Adrenal gland (tissue), 12 donors: ENCODE measurements around the gene ZNF222. TPM values are rescaled to one million over a fixed set of nuclear protein-coding genes. Genes with fewer than 3 reads are reported as not detected.

Source experiments
- DNase-seq, 7 donors: peaks; one replicate each; pipeline ENCODE4 v3.0.0-alpha.2; 2019 to 2020
- H3K27ac ChIP-seq, 5 donors: fragments of 200-600 bp; sonication (generic) in 4 of 5; 1 replicate in 3 of 5; 2 replicates in 2 of 5; pipeline versions ENCODE4 v1.5.1 to v1.8.0; 2016 to 2020; ENCODE audit warnings: mild to moderate bottlenecking in 1 of 5
- H3K27me3 ChIP-seq: fragments of 200-600 bp; 2 replicates; pipeline ENCODE4 v1.8.0; 2021
- H3K36me3 ChIP-seq, 2 donors: fragments of 200-600 bp; replicated peaks in 1 of 2; 1 replicate in 1 of 2; 2 replicates in 1 of 2; pipeline versions ENCODE4 v1.5.1 to v1.8.0; 2018 to 2022
- H3K4me1 ChIP-seq, 2 donors: fragments of 200-600 bp; replicated peaks in 1 of 2; 1 replicate in 1 of 2; 2 replicates in 1 of 2; pipeline versions ENCODE4 v1.5.1 to v1.8.0; 2018 to 2021
- H3K4me3 ChIP-seq, 4 donors: fragments of 200-600 bp; sonication (generic) in 3 of 4; one replicate each; pipeline ENCODE4 v1.5.1; 2016 to 2018
- H3K9me3 ChIP-seq, 3 donors: fragments of 200-600 bp; sonication (generic) in 1 of 3; replicated peaks in 1 of 3; 1 replicate in 2 of 3; 2 replicates in 1 of 3; pipeline versions ENCODE4 v1.5.1 to v1.8.0; 2016 to 2021
- CTCF ChIP-seq, 6 experiments: fragments of 450-650 bp in 4 of 6; fragments of 200-600 bp in 2 of 6; sonication (generic) in 1 of 6; IDR thresholded peaks; 1 replicate in 5 of 6; 2 replicates in 1 of 6; pipeline versions ENCODE4 v1.5.1 to v1.8.0; 2016 to 2021; ENCODE audit warnings: antibody characterized with exemption in 6 of 6, mild to moderate bottlenecking in 2 of 6, moderate library complexity in 1 of 6
- POLR2A ChIP-seq, 2 donors: fragments of 450-650 bp; IDR thresholded peaks; one replicate each; pipeline ENCODE4 v1.6.1; 2017; ENCODE audit warnings: antibody characterized with exemption in 2 of 2, mild to moderate bottlenecking in 2 of 2, moderate library complexity in 1 of 2
- WGBS, 4 donors: extraction: QIAGEN DNeasy Blood & Tissue Kit in 2 of 4; methylation state at CpG; one replicate each; pipeline versions ENCODE4 v1.1.5 to v1.1.7; 2013 to 2017; 5-methylcytosine and 5-hydroxymethylcytosine counted together
- intact Hi-C, 2 donors: fragments of 100-400 bp; cut with DNase I; formaldehyde crosslinking; loops; one replicate each; pipeline versions ENCODE4 v1.14.1 to v1.15.0; 2022 to 2023
- polyA plus RNA-seq, 3 donors: library from polyadenylated mRNA; stranded (reverse); fragments of 200-250 nt in 2 of 3; fragments of 350-450 nt in 1 of 3; fragmentation: Illumina TruSeq in 1 of 3; extraction: RNeasy Lipid Tissue Mini Kit (QIAGEN cat#74804) in 1 of 3; gene quantifications; one replicate each; pipeline ENCODE4 v1.2.3, GENCODE V29; 2013 to 2014
- total RNA-seq, 9 donors: library from RNA; depleted of rRNA in 4 of 9; stranded (reverse); fragments of >200 nt in 4 of 9; fragments of 120-200 nt in 1 of 9; fragmentation: NEBNext Ultra II Directional in 1 of 9; extraction: Animal tissue kit (Norgen Biotek cat#: 25700) in 1 of 9; gene quantifications; one replicate each; pipeline versions ENCODE4 v1.1.0 to v1.2.4, GENCODE V29; 2013 to 2023
- donor health status: healthy with polysubstance abuse.
- donor health status: Bipolar disorder and iron deficiency.
- donor health status: DM: yes; HTN: yes; CAD: no.
- donor health status: DM: no; HTN: no; CAD: no.
- donor health status: DM: no; HTN: no; CAD: no.
- donor health status: DM: yes; HTN: yes; CAD: no.

The ZNF222 gene
- total and polyA plus RNA-seq, 12 donors, result 2.3 to 10.9 (median 4.5) TPM

GRCh38 chr19:44024900-44025216, 321 bp upstream of the ZNF222 start:
- DNase-seq, result no peak
- Histone ChIP-seq H3K4me3 (peak overlapping the region; percentile 9 to 89 (median 36)), H3K9me3 (peaks cover 0 to under 1% (median 0%) of the 10 kb centered on the region in 3 donors), H3K36me3 (peaks cover 0 to 27% of the 10 kb centered on the region in 2 donors), H3K27me3 (no peaks in the 10 kb centered on the region), H3K4me1 (peaks cover 0 to 5% of the 10 kb centered on the region in 2 donors), H3K27ac (peak overlapping the region in 2 of 5 donors; percentile 58 to 70)
- intact Hi-C loops, result no loop called here
- TF ChIP-seq CTCF (IDR thresholded peaks at IDR 0.05) (no peak), POLR2A (IDR thresholded peaks at IDR 0.05) (no peak)
- WGBS, 4 donors, result 42 to 45% (median 44%) methylated on average over 4 of the region's 4 CpGs

- 93 to 98% (median 97%) methylated on average over 6 of the region's 6 CpGs for WGBS, 4 donors
- peaks cover 0 to 45% of the 10 kb centered on the region in 2 donors for H3K36me3 ChIP-seq
- DNase-seq, result no peak
These were observed 1.4 kb downstream of the ZNF222 start for GRCh38 chr19:44026622-44027021.

GRCh38 chr19:44032001-44032610, 6.9 kb downstream of the ZNF222 start:
- no peak overlapping the region for H3K27ac ChIP-seq
- H3K9me3 ChIP-seq, result peaks cover 0 to 33% (median 16%) of the 10 kb centered on the region in 3 donors
- H3K36me3 ChIP-seq, result peaks cover 0 to 48% of the 10 kb centered on the region in 2 donors
- no peak for DNase-seq
- intact Hi-C loops, result no loop called here
- no peak for TF ChIP-seq POLR2A (IDR thresholded peaks at IDR 0.05)
- TF ChIP-seq CTCF (IDR thresholded peaks at IDR 0.05), result no peak
- no peak overlapping the region for H3K4me3 ChIP-seq
- H3K27me3 ChIP-seq, result no peaks in the 10 kb centered on the region
- WGBS, 4 donors, result 81 to 97% (median 88%) methylated on average over 1 of the region's 1 CpG
- no peaks in the 10 kb centered on the region for H3K4me1 ChIP-seq

More at GRCh38 chr19:44026622-44027021, 1.4 kb downstream of the ZNF222 start:
- H3K4me3 ChIP-seq, result no peak overlapping the region
- peaks cover 0 to 5% of the 10 kb centered on the region in 2 donors for H3K4me1 ChIP-seq
- intact Hi-C loops, result no loop called here
- no peak overlapping the region for H3K27ac ChIP-seq
- H3K9me3 ChIP-seq, result peaks cover 0 to 18% (median 0%) of the 10 kb centered on the region in 3 donors
- TF ChIP-seq POLR2A (IDR thresholded peaks at IDR 0.05) (no peak), CTCF (IDR thresholded peaks at IDR 0.05) (no peak)
- H3K27me3 ChIP-seq, result no peaks in the 10 kb centered on the region

- Histone ChIP-seq H3K27ac (no peak overlapping the region), H3K4me1 (no peaks in the 10 kb centered on the region), H3K9me3 (no peaks in the 10 kb centered on the region), H3K4me3 (no peak overlapping the region), H3K27me3 (no peaks in the 10 kb centered on the region), H3K36me3 (no peaks in the 10 kb centered on the region)
- intact Hi-C loops, result no loop called here
- no peak for DNase-seq
- no peak for TF ChIP-seq CTCF (IDR thresholded peaks at IDR 0.05)
- TF ChIP-seq POLR2A (IDR thresholded peaks at IDR 0.05), result no peak
- 61 to 64% (median 62%) methylated on average over 2 of the region's 2 CpGs for WGBS, 4 donors
These were observed 17.0 kb downstream of the ZNF222 start for GRCh38 chr19:44042147-44042546.
